ENCODE measurements around the gene NHERF2.

The NHERF2 gene

GRCh38 chr16:2084895-2085625, 58.4 kb downstream of the NHERF2 start:
- no peak for DNase-seq

- DNase-seq = no peak
Measured at GRCh38 chr16:2085669-2086068, 59.0 kb downstream of the NHERF2 start.

GRCh38 chr16:2086106-2086742, 59.5 kb downstream of the NHERF2 start:
- DNase-seq = no peak

GRCh38 chr16:2086812-2087747, 60.4 kb downstream of the NHERF2 start:
- no peak for DNase-seq

- no peak for DNase-seq
Measured at GRCh38 chr16:2087748-2088631, 61.3 kb downstream of the NHERF2 start.
